AML-193 (cell line): Measurements from ENCODE around the gene PRKG1.
"Not testable (repeated sequence)": the region's sequence is repeated elsewhere in the genome, so short reads cannot be mapped to it uniquely, and the experiment has no call there.

Source experiments
- DNase-seq, 2 experiments: peaks; one replicate each; lab custom pipeline; 2025; lab: John Stamatoyannopoulos, UW

The PRKG1 gene

DNA sequence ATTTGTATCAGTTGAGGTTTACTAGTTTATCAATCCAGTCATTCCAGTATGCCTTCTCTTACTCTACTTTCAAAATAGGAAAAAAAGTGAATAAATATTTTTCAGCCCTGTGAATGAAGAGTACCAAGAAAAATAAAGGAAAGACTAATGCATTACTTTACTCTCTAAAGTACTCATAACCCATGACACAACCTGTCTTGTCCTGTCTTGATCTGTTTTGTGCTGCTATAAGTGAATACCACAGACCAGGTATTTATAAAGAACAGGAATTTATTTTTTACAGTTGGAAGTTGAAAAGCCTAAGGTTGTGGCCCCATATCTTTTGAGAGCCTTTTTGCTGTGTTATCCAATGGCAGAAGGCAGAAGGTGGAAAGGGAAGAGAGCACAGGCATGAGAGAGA is 1045.2 kb downstream of the PRKG1 start:
- no peak for DNase-seq

DNA sequence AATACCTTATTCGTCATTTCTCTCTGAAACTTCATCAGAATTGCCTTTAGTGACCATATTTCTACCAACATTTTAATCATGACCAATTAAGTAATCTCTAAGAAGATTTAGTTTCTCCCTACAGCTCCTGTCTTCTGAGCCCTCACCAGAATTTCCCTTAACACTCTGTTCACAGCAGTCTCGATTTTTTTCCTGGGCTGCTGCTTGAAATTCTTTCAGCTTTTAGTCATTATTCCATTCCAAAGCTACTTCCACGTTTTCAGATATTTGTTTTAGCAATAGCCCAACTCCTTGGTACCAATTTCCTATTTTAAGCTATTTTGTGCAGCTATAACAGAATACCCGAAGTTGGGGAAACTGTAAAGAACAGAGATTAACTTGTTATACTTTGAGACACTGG is 1047.4 kb downstream of the PRKG1 start:
- no peak for DNase-seq

DNA sequence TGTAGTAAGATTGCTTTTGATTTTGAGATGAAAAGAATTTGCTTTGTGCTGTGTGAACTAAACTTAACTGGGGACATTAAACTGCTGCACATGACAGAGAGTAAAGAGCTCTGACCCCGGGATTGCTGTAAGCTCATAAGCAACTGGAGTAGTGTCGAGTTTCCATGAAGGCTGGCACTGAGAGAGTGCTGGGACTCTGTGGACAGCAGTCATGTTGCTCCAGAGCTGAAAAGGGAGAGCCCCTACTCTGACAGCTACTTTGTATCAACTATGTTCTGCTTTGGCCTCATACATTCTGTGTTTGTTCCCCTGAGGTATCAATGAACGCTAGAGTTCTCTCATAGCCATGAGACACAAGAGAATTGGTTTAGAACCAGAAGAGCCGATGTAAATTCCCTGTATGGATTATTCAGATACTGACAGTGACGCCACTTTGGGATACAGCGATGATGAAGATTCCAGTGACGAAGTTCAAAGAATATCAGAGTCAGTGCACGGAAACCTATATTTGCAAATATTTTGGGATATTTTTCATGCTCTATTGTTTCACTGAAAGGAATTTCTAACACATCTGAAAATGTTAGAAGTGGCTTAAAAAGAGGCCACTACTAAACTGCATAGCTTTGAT is 1053.9 kb downstream of the PRKG1 start:
- DNase-seq: no peak

DNA sequence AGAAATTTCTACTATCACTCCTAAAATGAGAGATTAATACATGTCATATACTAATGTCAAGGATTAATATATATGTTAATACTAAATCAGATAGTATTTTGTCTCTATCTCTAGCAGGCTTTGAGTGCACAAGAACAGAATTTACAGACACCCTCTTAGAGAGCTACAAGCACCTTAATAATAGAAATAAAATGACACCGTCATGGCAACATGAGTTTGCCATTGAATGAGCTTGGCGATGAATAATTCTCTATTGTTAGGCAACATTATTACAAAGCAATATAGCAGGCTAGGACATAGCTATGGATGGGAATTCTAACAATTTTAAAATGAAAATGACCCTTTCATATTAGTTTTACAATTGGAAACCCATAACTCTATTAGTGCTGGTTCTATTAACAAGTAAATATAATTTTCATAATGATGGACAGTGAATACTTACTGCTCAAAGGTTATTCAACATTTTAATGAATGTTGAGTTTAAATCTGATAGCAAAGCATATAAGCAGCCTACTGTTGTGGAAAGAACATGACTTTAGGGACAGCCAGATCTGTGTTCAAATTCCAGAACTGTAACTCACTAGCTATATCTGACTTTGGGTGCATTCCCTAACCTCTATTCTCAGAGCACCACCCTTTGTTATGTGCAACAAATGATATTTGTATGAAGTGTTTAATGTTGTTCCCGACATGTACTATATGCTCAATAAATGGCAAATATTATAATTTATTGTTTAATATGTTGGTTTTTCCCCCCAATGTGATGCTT is 1055.3 kb downstream of the PRKG1 start:
- no peak for DNase-seq

DNA sequence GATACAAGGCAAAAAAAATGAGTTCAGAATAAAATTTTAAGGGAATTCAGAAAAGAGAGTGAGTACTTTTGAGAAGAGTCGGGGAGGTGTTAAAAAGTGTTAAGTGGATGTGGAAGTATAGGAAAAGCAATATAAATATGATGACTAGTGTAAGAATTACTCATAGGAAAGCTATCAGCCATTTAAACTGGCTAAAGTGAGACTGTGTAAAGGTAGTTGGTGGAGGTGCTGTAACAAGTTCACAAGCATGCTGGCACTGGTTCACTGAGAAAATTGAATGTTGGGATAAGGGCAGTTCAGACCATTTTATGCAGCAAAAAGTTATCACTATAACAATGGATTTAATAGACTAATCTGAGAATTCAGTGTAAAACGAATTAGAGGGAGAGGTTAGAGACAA is 1060.8 kb downstream of the PRKG1 start:
- no peak for DNase-seq

DNA sequence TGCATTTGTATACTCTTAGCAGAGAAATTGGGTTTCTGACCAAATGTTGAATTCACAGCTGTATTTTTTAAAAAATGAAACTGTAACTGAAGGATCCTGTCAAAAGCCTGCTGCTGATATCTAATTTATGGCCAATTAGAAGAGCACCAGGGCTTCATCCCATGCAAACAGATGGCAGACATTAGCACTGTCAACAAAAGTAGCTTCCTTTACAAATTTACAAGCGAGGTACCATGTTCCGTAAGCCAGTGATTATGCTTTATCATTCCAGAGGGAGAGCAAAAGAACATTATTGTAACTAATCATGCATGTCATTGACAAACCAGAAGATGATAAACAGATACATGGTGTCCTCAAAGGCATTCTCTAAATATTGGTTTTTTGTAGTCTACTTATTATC is 1062.6 kb downstream of the PRKG1 start:
- no peak for DNase-seq

DNA sequence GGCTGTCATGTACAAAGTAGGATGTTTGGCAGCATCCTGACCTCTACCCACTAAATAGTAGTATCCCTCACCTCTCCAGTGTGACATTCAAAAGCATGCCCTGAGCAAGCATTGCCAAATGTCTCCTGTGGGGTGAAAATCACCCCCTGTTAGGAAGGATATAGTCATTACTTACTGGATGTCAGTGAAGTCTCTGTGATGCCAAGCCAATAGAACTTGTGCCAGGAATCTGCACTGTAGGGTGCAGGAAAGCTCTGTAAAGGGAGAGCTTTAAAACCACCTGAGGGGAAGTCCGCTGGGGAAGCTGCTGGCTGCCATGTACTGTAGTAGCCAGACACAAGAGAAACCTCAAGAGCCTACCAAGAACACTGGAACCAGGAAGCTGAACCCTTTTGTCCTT is 1069.1 kb downstream of the PRKG1 start:
- no peak for DNase-seq

DNA sequence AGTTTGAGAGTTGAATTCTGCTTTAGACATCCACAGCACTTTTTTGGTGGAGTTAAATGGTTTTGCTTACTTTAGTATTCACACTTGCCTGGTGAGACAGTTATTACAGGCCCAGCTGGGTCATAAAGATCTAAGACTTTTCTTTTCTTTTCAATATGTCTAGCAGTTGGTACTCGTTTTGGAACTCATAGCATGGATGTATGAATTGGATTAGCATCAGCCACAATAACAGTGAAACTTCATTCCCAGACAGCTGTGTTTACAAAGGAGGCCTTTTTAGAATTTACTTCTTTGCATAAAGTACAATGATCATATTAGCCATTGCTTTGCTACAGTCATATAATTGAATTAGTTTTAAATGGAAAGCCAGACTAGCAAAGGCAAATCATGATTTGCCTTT is 1071.3 kb downstream of the PRKG1 start:
- DNase-seq: no peak

DNA sequence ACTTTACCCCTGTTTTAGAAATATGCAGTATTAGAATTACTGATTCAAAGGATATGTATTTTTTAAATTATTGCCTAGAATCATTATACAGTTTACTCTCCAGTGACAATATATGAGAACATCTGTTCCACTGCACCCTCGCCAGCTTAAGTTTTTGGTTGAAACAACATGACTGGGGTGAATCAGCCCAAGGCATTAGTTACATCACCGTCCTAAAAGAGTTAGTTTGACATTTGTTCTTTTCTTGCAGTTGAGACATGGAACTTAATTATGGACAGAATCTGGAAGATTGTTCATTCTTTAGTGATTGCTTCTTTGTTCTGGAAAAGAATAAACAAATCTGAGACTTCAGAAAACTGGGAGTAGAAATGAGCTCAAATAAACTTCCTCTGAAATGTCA is 1072.5 kb downstream of the PRKG1 start:
- no peak for DNase-seq

DNA sequence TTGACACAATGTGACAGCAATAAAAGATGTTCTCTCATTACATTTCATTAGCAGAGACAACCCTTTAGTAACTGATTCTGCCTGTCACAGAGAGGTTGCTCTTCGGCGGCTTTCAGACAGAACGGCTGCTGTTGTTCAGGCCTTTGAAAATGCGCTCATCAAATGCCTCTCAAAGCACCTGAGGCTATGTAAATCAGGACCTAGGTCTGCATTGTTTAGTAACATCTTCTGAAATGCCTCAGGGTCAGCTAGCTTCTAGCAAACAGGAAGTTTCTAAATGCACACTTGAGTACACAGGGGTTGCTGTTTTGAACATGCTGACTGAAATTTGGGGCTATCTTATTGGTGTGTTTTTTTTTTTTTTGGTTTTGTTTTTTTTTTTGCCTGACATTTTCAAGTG is 1096.5 kb downstream of the PRKG1 start:
- no peak for DNase-seq

DNA sequence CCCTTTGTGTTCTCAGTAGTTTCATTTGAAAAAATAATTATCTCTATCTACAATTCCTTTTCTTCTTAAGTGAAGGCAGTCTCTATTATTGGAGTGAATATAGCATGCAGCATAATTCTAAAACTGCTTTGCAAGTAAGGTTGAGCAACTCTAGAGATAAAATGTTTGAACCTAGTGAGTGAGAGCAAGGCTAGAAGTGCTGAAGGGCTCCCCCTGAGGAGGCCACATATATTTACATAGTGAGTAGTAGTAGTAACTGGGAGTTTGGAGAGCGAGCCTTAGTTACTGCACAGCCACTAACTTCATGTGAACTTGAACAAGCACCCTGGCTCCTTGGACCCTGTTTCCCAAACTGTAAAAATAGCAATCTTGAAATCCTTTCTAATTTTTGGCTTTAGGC is 1098.3 kb downstream of the PRKG1 start:
- DNase-seq: no peak

DNA sequence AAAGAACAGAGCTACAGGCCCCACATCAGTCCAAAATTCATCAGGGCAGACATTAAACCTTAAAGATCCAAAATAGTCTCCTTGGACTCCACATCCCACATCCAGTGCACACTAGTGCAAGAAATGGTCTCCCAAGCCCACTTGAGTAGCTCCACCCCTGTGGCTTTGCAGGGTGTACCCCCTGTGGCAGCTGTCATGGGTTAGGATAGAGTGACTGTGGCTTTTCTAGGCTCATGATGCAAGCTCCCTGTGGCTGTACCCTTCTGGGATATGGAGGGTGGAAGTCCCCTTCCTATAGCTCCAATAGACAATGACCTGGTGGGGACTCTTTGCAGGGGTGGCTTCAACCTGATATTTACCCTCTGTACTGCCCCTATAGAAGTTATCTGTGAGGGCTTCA is 1111.0 kb downstream of the PRKG1 start:
- no peak for DNase-seq

DNA sequence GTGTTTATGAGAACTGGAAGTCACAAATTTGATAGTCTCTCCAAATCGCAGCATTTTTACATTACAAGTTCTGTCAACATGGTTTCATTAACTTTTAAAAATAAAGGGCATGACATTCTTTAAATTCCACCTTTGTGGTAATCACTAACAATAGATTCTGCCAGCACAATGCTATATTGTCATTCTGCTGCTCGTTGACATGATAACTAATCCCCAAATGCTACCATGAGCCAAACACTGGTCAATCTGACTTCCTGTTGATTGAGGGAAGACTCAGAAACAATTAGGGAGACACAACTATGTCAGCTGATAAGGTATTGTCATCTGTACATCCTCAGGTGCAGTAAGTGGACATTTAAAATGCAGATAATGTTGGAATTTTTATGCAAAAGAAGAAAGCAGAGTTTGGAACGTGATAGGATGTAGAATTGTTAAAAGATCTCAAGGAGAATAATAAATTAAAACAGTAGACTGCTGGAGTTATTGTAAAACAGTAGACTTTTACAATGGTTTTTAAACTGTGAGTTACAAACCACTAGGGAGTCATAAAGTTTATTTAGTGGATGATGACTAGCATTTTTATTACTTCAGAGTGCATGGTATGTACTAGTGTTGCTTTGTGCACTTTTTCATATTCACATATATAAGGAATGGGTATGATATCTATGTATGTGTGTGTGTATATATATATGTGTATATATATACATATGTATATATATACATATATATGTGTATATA is 1113.4 kb downstream of the PRKG1 start:
- no peak for DNase-seq

DNA sequence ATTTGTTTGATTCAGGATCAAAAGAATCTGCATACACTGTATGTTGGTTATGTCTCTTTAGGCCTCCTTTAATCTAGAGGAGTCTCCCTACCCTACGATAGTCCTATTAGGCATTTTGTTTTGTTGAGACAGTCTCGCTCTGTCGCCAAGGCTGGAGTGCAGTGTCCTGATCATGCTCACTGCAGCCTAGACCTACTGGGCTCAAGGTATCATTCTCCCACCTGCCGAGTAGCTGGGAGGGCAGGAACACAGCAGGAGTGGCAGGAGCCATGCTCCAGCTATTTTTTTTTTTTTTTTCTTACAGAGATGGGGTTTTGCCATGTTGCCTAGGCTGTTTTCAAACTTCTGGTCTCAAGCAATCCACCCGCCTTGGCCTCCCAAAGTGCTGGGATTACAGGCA is 1116.8 kb downstream of the PRKG1 start:
- DNase-seq: no peak

DNA sequence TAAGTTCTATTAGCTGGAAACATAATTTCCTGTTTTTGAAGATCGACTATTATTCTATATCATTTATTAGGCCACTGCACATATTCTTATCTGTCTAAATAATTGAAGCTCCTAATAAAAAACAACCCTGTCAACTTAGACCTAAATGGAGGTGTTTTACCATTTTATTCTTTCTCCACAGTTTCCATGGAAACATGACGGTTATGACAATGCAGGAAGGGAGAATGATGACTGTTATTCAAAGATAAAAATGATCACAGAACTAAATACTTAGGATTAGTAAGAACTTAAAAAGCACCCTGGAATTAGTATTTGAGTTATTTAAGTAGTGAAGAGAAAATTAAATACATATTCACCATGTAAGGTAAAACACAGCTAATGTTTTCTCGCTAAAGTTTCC is 1119.9 kb downstream of the PRKG1 start:
- DNase-seq: no peak

DNA sequence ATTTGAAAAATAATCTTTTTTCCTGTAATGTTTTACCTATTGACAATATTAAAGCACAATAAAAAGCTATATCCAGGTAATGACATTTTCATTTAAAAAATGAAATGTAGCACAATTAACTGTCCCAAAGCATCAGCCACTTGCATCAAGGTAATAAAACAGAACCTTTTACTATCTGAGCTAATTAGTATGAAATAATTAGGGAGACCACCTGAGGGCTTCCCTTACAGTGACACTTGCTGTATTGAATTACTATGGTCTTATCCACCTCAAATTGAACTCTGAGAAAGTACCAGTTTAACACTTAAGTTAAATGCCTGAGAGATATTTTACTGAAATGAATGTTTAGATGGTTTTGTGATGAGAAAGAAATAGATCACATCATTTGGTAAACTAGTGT is 1120.4 kb downstream of the PRKG1 start:
- DNase-seq: no peak

DNA sequence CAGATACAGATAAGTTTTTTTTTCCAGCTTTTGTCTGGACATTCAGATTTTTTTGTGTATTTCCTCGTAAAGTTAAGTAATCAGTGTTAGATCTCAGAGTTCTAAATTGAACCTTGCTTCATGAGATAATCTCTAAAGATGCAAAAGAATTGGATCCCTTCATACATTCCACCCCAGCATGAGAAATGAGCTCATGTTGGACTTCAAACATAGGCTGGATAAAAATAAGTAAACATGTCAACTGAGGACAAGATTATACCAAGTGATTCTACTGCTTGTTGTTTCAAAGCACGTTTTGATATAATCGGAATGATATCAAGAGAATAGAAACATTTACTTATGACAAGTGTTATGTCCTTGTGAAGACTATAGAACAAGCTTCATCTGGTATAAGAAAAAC is 1122.8 kb downstream of the PRKG1 start:
- DNase-seq: no peak

DNA sequence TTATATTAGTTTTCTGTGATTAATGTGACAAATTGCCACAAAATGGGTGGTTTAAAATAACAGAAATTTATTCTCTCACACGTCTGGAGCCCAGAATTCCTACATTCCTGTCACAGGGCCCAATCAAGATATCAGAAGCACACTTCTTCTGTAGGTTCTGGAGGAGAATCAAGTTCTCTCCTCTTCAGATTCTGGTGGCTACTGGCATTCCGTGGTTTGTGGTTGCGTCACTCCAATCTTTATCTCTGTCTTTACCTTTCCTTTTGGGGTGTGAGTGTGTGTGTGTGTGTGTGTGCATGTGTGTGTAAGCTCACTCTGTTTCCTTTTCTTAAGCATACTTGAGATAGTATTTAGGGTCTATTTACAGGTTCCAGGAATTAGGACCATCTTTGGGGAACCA is 1124.3 kb downstream of the PRKG1 start:
- no peak for DNase-seq

DNA sequence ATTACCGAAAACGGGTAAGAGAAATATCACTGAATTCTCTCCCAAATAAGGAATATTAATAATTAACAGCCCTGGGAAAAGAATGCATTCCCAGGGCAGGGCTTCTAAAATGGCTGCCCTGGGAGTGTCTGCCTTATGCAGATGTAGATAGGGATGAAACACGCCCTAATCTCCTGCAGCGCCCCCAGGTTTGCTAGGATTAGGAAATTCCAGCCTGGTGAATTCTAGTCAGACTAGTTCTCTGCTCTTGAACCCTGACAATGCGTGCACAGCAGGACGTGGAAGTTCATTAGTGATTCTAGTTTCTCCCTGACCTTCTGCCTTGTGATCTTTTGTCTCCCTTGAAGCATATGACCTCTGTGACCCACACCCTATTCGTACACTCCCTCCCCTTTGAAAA is 1130.6 kb downstream of the PRKG1 start:
- DNase-seq: not testable (repeated sequence)

DNA sequence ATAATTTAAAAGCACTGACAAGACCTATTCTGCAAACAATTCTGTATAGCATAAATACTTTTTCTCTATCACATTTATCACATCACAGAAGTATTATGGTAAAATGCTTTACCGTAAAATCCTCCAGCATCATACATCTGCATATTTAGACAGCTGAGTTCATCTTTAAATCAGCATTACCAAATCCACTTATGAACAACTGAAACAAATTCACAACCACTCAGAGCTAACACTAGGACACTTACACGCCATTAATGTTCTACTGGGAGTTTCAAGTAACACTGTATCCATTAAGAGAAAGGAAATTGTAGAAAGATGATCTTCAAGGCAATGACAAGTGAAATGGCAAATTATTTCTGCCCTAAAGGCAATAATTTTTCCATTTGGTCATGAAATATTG is 1134.1 kb downstream of the PRKG1 start:
- no peak for DNase-seq

DNA sequence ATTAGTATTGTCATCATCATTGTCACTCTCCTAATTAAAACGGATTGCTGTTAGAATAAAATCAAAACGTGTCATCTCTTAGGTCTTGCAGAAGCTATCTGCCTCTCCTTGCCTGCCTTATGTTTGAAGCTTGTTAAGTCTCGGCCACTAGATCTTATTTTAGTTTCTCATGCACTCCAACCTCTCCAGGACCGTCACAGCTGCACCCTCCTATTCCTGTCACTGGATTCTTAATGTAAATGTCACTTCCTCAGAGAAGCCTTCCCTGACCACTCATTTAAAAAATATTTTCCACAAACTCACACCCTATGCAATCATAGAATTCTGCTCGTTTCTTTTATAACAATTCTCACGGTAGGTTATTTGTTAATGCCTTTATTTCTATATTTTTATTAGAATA is 1135.9 kb downstream of the PRKG1 start:
- DNase-seq: no peak

DNA sequence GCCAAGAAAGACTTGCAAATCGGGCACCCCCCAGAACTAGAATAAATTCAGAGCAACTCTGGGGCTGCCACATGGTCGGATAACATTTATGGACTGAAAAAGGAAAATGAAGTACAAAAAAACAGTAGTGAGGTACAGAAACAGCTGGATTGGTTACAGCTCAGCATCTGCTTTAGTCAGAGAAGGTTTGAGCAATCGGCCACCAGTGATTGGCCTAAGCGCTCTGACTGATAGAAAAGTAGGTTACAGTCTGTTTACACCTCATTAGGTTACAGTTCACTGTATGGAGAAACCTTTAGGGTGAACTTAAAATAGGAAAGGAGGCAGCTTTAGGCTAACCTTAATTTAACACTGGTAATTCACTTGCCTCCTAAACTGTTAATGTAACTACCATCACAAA is 1137.8 kb downstream of the PRKG1 start:
- DNase-seq: no peak

DNA sequence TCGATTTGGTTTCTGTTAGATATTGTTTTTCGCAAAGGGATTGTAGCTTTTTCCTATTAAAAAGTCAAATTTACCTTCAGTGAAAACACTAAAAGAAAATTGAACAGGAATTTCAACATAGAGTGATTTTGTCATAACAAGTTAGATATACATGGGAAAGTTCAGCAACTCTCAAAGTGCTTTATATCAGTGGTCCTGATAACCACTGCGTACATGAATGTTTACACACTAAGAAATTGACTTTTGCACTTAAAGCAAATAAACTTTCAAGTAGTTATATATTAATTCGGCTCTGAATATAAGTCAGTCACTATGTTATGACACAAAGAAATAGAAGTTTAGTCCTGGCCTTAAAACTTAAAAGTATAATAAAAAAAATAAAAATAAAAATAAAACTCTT is 1138.5 kb downstream of the PRKG1 start:
- no peak for DNase-seq
